ENCODE measurements around the gene VKORC1L1. TPM values are rescaled to one million over a fixed set of nuclear protein-coding genes. Genes with fewer than 3 reads are reported as not detected.

The VKORC1L1 gene
- total RNA-seq: 30.3 TPM

DNA sequence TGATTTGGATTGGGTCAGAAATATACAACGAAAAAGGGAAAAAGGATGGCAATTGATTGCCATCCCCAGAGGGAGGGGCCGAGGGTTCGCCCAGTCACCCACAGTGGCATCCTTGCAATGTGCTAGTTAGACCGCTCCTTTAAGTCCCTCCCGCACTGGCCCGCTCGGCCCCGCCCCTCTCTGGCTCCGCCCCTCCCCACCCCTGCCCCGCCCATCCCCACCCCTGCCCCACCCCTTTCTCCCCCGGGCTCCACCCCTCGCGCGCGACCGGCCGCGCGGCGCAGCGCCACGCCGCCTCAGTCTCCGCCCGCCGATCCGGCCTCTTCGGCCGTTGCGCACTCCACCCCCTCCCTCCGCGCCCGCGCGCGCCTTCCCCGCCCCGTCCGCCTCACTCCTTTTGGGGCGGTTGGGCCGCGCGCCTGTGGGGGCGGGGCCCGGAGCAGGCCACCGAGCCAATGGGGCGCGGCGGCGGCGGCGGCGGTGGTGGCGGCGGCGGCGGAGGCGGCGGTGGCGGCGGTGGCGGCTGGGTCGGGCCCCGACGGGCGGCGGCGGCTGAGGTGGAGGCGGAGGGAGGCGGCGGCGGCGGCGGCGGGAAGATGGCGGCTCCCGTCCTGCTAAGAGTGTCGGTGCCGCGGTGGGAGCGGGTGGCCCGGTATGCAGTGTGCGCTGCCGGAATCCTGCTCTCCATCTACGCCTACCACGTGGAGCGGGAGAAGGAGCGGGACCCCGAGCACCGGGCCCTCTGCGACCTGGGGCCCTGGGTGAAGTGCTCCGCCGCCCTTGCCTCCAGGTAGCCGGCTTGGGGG lies at the start of gene VKORC1L1:
TSS of gene VKORC1L1 (plus strand) at position 299 of the 806 bp plus-strand sequence. CDS start at position 597, 298 bp downstream.

DNA sequence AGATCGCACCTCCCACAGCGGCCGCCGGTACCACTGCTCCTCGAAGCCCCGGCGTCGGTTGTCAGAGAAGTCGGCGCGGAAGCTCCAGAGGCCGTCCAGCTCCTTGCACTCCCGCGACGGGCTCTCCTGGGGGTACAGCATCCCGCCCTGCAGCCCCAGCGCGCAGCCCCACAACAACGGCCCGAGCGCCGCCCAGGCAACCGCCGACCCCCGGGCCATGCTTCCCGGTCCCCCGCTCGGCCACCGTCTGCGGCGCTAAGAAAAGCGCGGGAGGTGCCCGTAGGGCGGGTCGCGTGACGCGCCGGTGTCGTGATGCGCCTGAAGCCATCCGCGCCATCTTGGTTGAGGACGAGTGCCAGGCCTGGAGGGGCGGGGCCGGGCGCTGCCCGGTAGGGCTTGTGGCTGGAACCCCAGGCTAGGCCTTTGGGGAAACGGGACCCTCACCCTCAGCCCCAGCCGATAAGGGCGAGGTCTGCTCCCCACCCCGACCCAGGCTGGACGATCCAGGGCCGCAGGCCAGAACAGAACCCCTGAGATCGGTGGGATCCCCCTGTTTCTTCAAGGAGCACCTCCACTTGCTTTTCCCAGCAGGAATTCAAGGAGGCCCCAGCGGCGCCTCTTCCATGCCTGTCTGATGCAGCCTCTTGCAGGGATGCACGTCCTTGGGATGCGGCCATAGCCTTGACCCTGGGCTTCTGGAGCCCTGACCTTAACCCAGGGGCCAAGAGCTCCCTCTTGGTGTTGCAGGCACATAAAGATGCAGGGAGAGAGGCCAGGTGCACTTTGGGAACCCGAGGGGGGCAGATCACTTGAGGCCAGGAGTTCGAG lies 109.3 kb downstream of the VKORC1L1 start, which contains the start of gene GUSB:
TSS of gene GUSB (minus strand) at position 249 of the 828 bp plus-strand sequence. CDS start at position 219, 30 bp downstream.

Other genes starting within 250 kb of the VKORC1L1 start
- 50.9 TPM for gene GUSB, start 109.1 kb downstream of the VKORC1L1 start, total RNA-seq
- gene ASL, start 202.7 kb downstream of the VKORC1L1 start, total RNA-seq: 14.7 TPM
- 46.3 TPM for gene CRCP, start 241.8 kb downstream of the VKORC1L1 start, total RNA-seq